H9 (cell line): ENCODE data around the gene MRPS18A. TPM values are rescaled to one million over a fixed set of nuclear protein-coding genes. Genes with fewer than 3 reads are reported as not detected.

Experiments used
- DNase-seq: peaks from one replicate; pipeline ENCODE4 v3.0.0-alpha.2; 2017
- H2AFZ ChIP-seq: one replicate; pipeline ENCODE4 v1.6.1; 2013; ENCODE audit warnings: mild to moderate bottlenecking, low read length, control low read depth, moderate library complexity
- H2AK5ac ChIP-seq: 2 replicates; pipeline ENCODE4 v1.6.1; 2013; ENCODE audit warnings: low read length, control low read depth, mixed read lengths; ENCODE audit not compliant: insufficient read length
- H2BK120ac ChIP-seq: one replicate; pipeline ENCODE4 v1.6.1; 2013; ENCODE audit warnings: low read depth, mild to moderate bottlenecking, low read length, control low read depth, inconsistent platforms; ENCODE audit not compliant: poor library complexity, severe bottlenecking
- H2BK12ac ChIP-seq: 2 replicates; pipeline ENCODE4 v1.6.1; 2013; ENCODE audit warnings: low read length, control low read depth, mixed read lengths, low read depth; ENCODE audit not compliant: insufficient read length
- H2BK15ac ChIP-seq: 2 replicates; pipeline ENCODE4 v1.6.1; 2013; ENCODE audit warnings: low read depth, low read length, control low read depth
- H2BK20ac ChIP-seq: one replicate; pipeline ENCODE4 v1.6.1; 2013; ENCODE audit warnings: low read depth, mild to moderate bottlenecking, low read length, control low read depth, inconsistent platforms; ENCODE audit not compliant: poor library complexity, severe bottlenecking
- H2BK5ac ChIP-seq: 2 replicates; pipeline ENCODE4 v1.6.1; 2013; ENCODE audit warnings: low read length, control low read depth, mixed read lengths; ENCODE audit not compliant: insufficient read length
- H3K14ac ChIP-seq: 2 replicates; pipeline ENCODE4 v1.6.1; 2013; ENCODE audit warnings: low read length, control low read depth; ENCODE audit not compliant: insufficient read depth
- H3K18ac ChIP-seq: 2 replicates; pipeline ENCODE4 v1.6.1; 2013; ENCODE audit warnings: low read depth, mild to moderate bottlenecking, mixed read lengths, low read length, control low read depth; ENCODE audit not compliant: insufficient read length
- H3K23ac ChIP-seq: 2 replicates; pipeline ENCODE4 v1.6.1; 2013; ENCODE audit warnings: low read length, control low read depth, mixed read lengths, low read depth; ENCODE audit not compliant: insufficient read length
- H3K23me2 ChIP-seq: 2 replicates; pipeline ENCODE4 v1.6.1; 2013; ENCODE audit warnings: low read depth, mild to moderate bottlenecking, mixed read lengths, low read length, control low read depth; ENCODE audit not compliant: insufficient read length, poor library complexity, severe bottlenecking
- H3K27ac ChIP-seq: 2 replicates; pipeline ENCODE4 v1.5.1; 2013; ENCODE audit warnings: low read length, control low read depth, mixed read lengths, low read depth; ENCODE audit not compliant: insufficient read length
- H3K27me3 ChIP-seq: 2 replicates; pipeline ENCODE4 v1.6.1; 2013; ENCODE audit warnings: low read length, control low read depth, inconsistent platforms; ENCODE audit not compliant: insufficient read depth
- H3K4ac ChIP-seq: 2 replicates; pipeline ENCODE4 v1.6.1; 2013; ENCODE audit warnings: low read depth, mild to moderate bottlenecking, control low read depth, inconsistent platforms, low read length, moderate library complexity
- H3K4me1 ChIP-seq: 2 replicates; pipeline ENCODE4 v1.6.1; 2013; ENCODE audit warnings: low read length, control low read depth, inconsistent platforms; ENCODE audit not compliant: insufficient read depth
- H3K4me2 ChIP-seq: 2 replicates; pipeline ENCODE4 v1.6.1; 2013; ENCODE audit warnings: low read length, control low read depth, mixed read lengths; ENCODE audit not compliant: insufficient read length, insufficient read depth
- H3K56ac ChIP-seq: 2 replicates; pipeline ENCODE4 v1.6.1; 2013; ENCODE audit warnings: low read depth, mild to moderate bottlenecking, mixed read lengths, low read length, control low read depth; ENCODE audit not compliant: insufficient read length
- H3K79me1 ChIP-seq: 2 replicates; pipeline ENCODE4 v1.6.1; 2013; ENCODE audit warnings: low read depth, mild to moderate bottlenecking, moderate library complexity, low read length, control low read depth, inconsistent platforms; ENCODE audit not compliant: insufficient read depth, poor library complexity, severe bottlenecking
- H3K79me2 ChIP-seq: 2 replicates; pipeline ENCODE4 v1.6.1; 2013; ENCODE audit warnings: low read length, control low read depth, inconsistent platforms; ENCODE audit not compliant: insufficient read depth
- H3K9ac ChIP-seq: 2 replicates; pipeline ENCODE4 v1.6.1; 2013; ENCODE audit warnings: low read length, control low read depth, mixed read lengths; ENCODE audit not compliant: insufficient read length; ENCODE audit errors: extremely low read depth
- H3K9me3 ChIP-seq: one replicate; pipeline ENCODE4 v1.6.1; 2013; ENCODE audit warnings: low read depth, low read length, inconsistent platforms; ENCODE audit not compliant: control insufficient read depth
- H3T11ph ChIP-seq: one replicate; pipeline ENCODE4 v1.6.1; 2013; ENCODE audit warnings: mild to moderate bottlenecking, low read length, control low read depth, inconsistent platforms
- H4K20me1 ChIP-seq: one replicate; pipeline ENCODE4 v1.6.1; 2013; ENCODE audit not compliant: control insufficient read depth, insufficient read length, insufficient read depth
- H4K5ac ChIP-seq: 2 replicates; pipeline ENCODE4 v1.6.1; 2013; ENCODE audit warnings: low read depth, mild to moderate bottlenecking, mixed read lengths, low read length, control low read depth; ENCODE audit not compliant: insufficient read length
- H4K8ac ChIP-seq: replicated peaks from 2 replicates; pipeline ENCODE4 v1.6.1; 2013; ENCODE audit warnings: low read length, control low read depth, mixed read lengths, low read depth; ENCODE audit not compliant: insufficient read length
- H4K91ac ChIP-seq: 2 replicates; pipeline ENCODE4 v1.6.1; 2013; ENCODE audit warnings: low read depth, mild to moderate bottlenecking, moderate library complexity, mixed read lengths, low read length, control low read depth; ENCODE audit not compliant: insufficient read length
- H3K27ac Mint-ChIP-seq, 3 experiments: 2 replicates in 2 of 3; 3 replicates in 1 of 3; pipeline ENCODE4 v1.8.0; 2020 to 2021; ENCODE audit warnings: mixed read lengths in 3 of 3, mild to moderate bottlenecking in 1 of 3, moderate library complexity in 1 of 3
- H3K27me3 Mint-ChIP-seq: 2 replicates; pipeline ENCODE4 v1.8.0; 2021; ENCODE audit warnings: low read depth, mild to moderate bottlenecking, moderate library complexity, mixed read lengths
- H3K36me3 Mint-ChIP-seq, 3 experiments: 2 replicates in 2 of 3; 3 replicates in 1 of 3; pipeline ENCODE4 v1.8.0; 2020 to 2021; ENCODE audit warnings: low read depth in 3 of 3, mixed read lengths in 3 of 3; ENCODE audit not compliant: insufficient read depth in 1 of 3
- H3K4me1 Mint-ChIP-seq, 2 experiments: 2 replicates each; pipeline ENCODE4 v1.8.0; 2020; ENCODE audit warnings: mixed read lengths in 2 of 2
- H3K4me3 Mint-ChIP-seq, 2 experiments: 2 replicates in 1 of 2; 3 replicates in 1 of 2; pipeline ENCODE4 v1.8.0; 2020 to 2021; ENCODE audit warnings: mild to moderate bottlenecking in 2 of 2, mixed read lengths in 2 of 2, moderate library complexity in 1 of 2
- H3K9me3 Mint-ChIP-seq, 2 experiments: 2 replicates in 1 of 2; 3 replicates in 1 of 2; pipeline ENCODE4 v1.8.0; 2020; ENCODE audit warnings: mild to moderate bottlenecking in 2 of 2, mixed read lengths in 2 of 2, moderate library complexity in 1 of 2
- WGBS: extraction: QIAGEN DNeasy Blood & Tissue Kit; methylation state at CpG from one replicate; pipeline ENCODE4 v1.1.7; 2013; ENCODE audit warnings: missing lambda C conversion rate, low lambda C conversion rate, mixed read lengths; ENCODE audit not compliant: insufficient read length; ENCODE audit errors: extremely low coverage; 5-methylcytosine and 5-hydroxymethylcytosine counted together
- total RNA-seq: library from RNA; stranded (reverse); gene quantifications from 2 replicates; pipeline ENCODE4 v1.2.1, GENCODE V29; 2021
- TF ChIP-seq, protein P1 (sequence below): fragments of 200-600 bp; sonication (generic); conservative IDR thresholded peaks from 3 replicates; pipeline ENCODE4 v1.8.0; 2021; ENCODE audit warnings: antibody characterized with exemption, mild to moderate bottlenecking

The MRPS18A gene
- total RNA-seq, 1 experiment from 2014 or later, result 65.1 TPM

- H4K20me1 ChIP-seq, result no peaks in the 10 kb centered on the region
- no peak overlapping the region for H3K9ac ChIP-seq
- no peak overlapping the region for H3K23ac ChIP-seq
- H3K4me1 ChIP-seq, result peaks cover 4% of the 10 kb centered on the region
- H2AK5ac ChIP-seq, result no peak overlapping the region
- H3K56ac ChIP-seq, result no peak overlapping the region
- H2BK12ac ChIP-seq, result no peak overlapping the region
- Mint-ChIP-seq H3K27me3 (peaks cover 18% of the 10 kb centered on the region), H3K36me3 (peaks cover 0 to 13% (median 13%) of the 10 kb centered on the region in 3 experiments; a peak in 6 of 7 replicates), H3K9me3 (peaks cover 0 to 2% of the 10 kb centered on the region in 2 experiments; a peak in 2 of 5 replicates), H3K4me3 (no peak overlapping the region), H3K4me1 (peaks cover 32 to 39% of the 10 kb centered on the region in 2 experiments), H3K27ac (no peak overlapping the region)
- no peak overlapping the region for H2AFZ ChIP-seq
- no peaks in the 10 kb centered on the region for H3K9me3 ChIP-seq
- no peak overlapping the region for H3K4ac ChIP-seq
- no peak overlapping the region for H4K5ac ChIP-seq
- H3K27ac ChIP-seq, result no peak overlapping the region
- TF ChIP-seq, protein P1, sequence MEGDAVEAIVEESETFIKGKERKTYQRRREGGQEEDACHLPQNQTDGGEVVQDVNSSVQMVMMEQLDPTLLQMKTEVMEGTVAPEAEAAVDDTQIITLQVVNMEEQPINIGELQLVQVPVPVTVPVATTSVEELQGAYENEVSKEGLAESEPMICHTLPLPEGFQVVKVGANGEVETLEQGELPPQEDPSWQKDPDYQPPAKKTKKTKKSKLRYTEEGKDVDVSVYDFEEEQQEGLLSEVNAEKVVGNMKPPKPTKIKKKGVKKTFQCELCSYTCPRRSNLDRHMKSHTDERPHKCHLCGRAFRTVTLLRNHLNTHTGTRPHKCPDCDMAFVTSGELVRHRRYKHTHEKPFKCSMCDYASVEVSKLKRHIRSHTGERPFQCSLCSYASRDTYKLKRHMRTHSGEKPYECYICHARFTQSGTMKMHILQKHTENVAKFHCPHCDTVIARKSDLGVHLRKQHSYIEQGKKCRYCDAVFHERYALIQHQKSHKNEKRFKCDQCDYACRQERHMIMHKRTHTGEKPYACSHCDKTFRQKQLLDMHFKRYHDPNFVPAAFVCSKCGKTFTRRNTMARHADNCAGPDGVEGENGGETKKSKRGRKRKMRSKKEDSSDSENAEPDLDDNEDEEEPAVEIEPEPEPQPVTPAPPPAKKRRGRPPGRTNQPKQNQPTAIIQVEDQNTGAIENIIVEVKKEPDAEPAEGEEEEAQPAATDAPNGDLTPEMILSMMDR, result no peak
- H2BK5ac ChIP-seq, result no peak overlapping the region
- H2BK15ac ChIP-seq, result no peak overlapping the region
- no peak for DNase-seq
- H3K79me1 ChIP-seq, result no peaks in the 10 kb centered on the region
- H3K4me2 ChIP-seq, result no peak overlapping the region
- H4K8ac ChIP-seq, result no peak overlapping the region
- no peaks in the 10 kb centered on the region for H3K79me2 ChIP-seq
- H2BK20ac ChIP-seq, result no peak overlapping the region
- H2BK120ac ChIP-seq, result no peak overlapping the region
- WGBS, result no CpG with 5 or more reads among the region's 13 CpGs
- no peak overlapping the region for H4K91ac ChIP-seq
- no peaks in the 10 kb centered on the region for H3K27me3 ChIP-seq
- H3K14ac ChIP-seq, result no peak overlapping the region
- no peak overlapping the region for H3K18ac ChIP-seq
- H3T11ph ChIP-seq, result no peak overlapping the region
- no peaks in the 10 kb centered on the region for H3K23me2 ChIP-seq
These were observed 21.2 kb downstream of the MRPS18A start for GRCh38 chr6:43666196-43666920.
